Right atrium auricular region (tissue), 2 donors: ENCODE data around the gene UQCRH. TPM values are rescaled to one million over a fixed set of nuclear protein-coding genes. Genes with fewer than 3 reads are reported as not detected.

ENCODE experiments used
- DNase-seq: peaks from one replicate; pipeline ENCODE4 v3.0.0-alpha.2; 2019; ENCODE audit warnings: low spot score
- H3K27ac ChIP-seq, 2 donors: fragments of 200-600 bp; sonication (generic); 1 replicate in 1 of 2; 2 replicates in 1 of 2; pipeline ENCODE4 v1.5.1; 2016 to 2019
- H3K27me3 ChIP-seq, 2 donors: fragments of 200-600 bp; sonication (generic); one replicate each; pipeline versions ENCODE4 v1.5.1 to v1.6.0; 2017 to 2019
- H3K36me3 ChIP-seq: fragments of 200-600 bp; sonication (generic); one replicate; pipeline ENCODE4 v1.5.1; 2016
- H3K4me1 ChIP-seq, 2 donors: fragments of 200-600 bp; sonication (generic); one replicate each; pipeline versions ENCODE4 v1.5.1 to v1.6.0; 2017 to 2019
- H3K4me3 ChIP-seq, 2 donors: fragments of 200-600 bp; sonication (generic); 1 replicate in 1 of 2; 2 replicates in 1 of 2; pipeline ENCODE4 v1.5.1; 2017 to 2019; ENCODE audit warnings: mild to moderate bottlenecking in 1 of 2, moderate library complexity in 1 of 2
- H3K9me3 ChIP-seq, 2 donors: fragments of 200-600 bp; sonication (generic); one replicate each; pipeline ENCODE4 v1.5.1; 2019
- total RNA-seq, 2 donors: library from RNA; depleted of rRNA; stranded (reverse); fragments of >200 nt; gene quantifications; one replicate each; pipeline ENCODE4 v1.1.0, GENCODE V29; 2016
- TF ChIP-seq, protein P1 (sequence below), 2 donors: fragments of 200-600 bp; sonication (generic); IDR thresholded peaks; one replicate each; pipeline ENCODE4 v1.5.1; 2019; ENCODE audit warnings: antibody characterized with exemption in 2 of 2

Gene UQCRH
- total RNA-seq, 2 donors from 2014 or later, result 929 to 1,323 TPM

DNA sequence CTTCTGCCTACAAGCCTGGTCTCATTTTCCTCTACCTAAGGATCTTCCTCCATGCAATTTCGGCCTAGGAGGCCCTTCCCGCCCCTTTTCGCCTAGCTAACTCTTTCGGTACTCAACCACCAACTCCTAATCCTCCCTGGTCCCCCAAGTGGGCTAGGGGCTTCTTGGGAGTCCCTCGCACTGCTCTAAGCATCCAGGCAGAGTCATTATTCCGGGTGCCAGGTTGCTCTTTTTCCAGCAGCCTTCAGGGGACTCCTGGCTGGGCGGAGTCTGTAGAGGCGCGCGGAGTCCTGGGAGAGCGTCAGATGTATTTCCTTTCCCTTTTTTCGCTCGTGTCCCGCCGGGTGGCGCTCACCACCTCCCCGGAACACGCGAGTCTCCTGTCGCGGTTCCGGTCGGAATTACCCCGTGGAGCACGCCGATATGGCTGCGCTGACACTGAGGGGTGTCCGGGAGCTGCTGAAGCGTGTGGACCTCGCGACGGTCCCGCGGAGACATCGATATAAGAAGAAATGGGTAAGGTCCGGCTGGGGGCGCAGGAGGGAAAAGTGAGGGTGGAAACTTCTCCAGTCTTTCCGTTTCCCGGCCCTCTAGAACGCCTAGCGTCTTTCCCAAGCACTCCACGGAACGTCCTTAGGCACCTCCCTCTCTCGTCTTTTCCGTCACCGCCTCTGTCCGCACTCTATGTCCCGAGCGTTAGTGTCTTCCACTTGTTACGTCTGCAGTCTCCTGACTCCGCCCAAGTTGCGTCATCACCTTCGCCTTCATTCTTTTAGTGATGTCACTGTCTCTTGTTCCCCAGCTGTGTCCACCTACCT lies 37.1 kb downstream of the UQCRH start, which contains the start of gene NSUN4:
Gene NSUN4, plus strand, starts transcription at position 404 of the 818 bp plus-strand sequence. Its CDS starts 20 bp downstream, at position 424.
- H3K27ac ChIP-seq, result peak within 1 kb of the TSS; percentile 99
- TF ChIP-seq, protein P1, sequence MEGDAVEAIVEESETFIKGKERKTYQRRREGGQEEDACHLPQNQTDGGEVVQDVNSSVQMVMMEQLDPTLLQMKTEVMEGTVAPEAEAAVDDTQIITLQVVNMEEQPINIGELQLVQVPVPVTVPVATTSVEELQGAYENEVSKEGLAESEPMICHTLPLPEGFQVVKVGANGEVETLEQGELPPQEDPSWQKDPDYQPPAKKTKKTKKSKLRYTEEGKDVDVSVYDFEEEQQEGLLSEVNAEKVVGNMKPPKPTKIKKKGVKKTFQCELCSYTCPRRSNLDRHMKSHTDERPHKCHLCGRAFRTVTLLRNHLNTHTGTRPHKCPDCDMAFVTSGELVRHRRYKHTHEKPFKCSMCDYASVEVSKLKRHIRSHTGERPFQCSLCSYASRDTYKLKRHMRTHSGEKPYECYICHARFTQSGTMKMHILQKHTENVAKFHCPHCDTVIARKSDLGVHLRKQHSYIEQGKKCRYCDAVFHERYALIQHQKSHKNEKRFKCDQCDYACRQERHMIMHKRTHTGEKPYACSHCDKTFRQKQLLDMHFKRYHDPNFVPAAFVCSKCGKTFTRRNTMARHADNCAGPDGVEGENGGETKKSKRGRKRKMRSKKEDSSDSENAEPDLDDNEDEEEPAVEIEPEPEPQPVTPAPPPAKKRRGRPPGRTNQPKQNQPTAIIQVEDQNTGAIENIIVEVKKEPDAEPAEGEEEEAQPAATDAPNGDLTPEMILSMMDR (IDR thresholded peaks at IDR 0.05), result peak; percentile 33 to 78
- H3K9me3 ChIP-seq, result no peaks in the 10 kb centered on the region
- H3K27me3 ChIP-seq, result no peaks in the 10 kb centered on the region
- peaks cover 16% of the 10 kb centered on the region for H3K36me3 ChIP-seq
- peaks cover 0 to 24% of the 10 kb centered on the region in 2 donors for H3K4me1 ChIP-seq
- peak within 1 kb of the TSS; percentile 62 to 74 for H3K4me3 ChIP-seq
- DNase-seq, result peak; percentile 98

DNA sequence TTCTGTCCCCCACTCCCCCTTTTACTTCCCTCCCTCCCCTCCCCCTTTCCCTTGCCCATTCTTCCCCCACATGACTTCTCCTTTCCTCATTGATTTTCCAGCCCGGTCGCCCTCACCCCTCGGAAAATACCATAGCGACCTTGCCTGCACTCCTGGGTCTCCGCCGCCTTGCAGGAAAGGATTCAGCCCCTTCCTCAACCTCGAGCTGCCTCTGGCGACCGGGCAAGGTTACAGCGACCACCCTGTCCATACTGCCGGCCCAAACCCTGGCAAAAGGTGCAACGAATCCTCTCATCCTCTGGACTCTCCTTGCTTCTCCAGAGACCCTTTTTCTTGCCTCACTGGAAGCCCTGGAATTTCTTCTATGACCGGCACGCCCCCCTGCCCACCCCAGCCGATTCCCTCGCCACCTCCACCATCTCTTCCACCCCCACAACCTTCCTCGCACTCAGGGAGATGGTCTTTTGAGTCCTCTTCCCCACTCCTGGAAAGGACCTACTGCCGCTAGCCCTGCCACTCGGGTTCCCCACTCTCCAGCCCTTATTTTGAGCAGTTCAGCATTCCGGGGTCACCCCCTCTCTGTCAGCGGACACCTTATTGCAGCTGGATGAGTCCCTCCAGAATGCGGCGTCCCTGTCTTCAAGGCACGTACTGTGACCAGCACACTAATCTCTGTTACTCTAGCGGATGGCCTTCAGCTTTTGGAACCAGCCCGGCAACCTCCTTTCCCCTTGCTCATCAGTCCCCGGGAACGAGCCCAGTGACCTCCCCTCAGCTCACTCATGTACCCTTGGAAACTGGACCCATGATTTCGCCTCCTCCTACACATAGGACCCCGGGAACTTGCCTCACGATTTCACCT lies 38.0 kb downstream of the UQCRH start:
- Histone ChIP-seq H3K9me3 (no peaks in the 10 kb centered on the region), H3K27me3 (no peaks in the 10 kb centered on the region), H3K4me3 (peak overlapping the region; percentile 62 to 74), H3K4me1 (peaks cover 0 to 24% of the 10 kb centered on the region in 2 donors), H3K27ac (peak overlapping the region; percentile 99), H3K36me3 (peaks cover 21% of the 10 kb centered on the region)
- TF ChIP-seq, protein P1 (IDR thresholded peaks at IDR 0.05), result no peak
- no peak for DNase-seq

DNA sequence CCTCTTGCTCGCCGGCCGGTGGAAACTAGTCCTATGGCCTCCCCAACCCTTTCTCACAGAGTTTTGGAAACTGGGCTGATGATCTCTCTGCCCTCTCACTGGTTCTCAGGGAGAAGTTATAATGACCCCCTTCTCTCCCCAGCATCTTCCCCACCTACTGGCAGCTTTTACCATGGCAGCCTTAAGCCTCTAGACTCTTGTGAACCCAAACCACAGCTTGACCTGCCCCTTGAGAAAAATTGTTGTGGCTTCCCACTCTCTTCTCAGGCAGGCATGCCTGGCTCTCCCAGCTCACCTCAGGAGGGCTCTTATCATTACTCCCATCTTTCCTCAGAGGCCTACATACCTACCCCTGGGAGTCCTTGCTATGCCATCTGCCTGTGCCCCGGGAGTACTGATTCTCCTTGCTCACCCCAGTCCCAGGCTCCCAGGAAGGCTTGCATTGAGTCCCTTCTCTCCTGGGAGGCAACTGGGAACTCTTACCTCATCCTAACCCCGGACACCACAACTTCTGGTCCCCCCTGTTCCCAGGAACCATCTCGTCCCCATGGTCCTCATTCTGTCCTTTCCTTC lies 38.7 kb downstream of the UQCRH start:
- Histone ChIP-seq H3K27me3 (no peaks in the 10 kb centered on the region), H3K27ac (peak overlapping the region; percentile 99), H3K36me3 (peaks cover 26% of the 10 kb centered on the region), H3K4me3 (no peak overlapping the region), H3K9me3 (no peaks in the 10 kb centered on the region), H3K4me1 (peaks cover 0 to 24% of the 10 kb centered on the region in 2 donors)
- DNase-seq, result no peak
- TF ChIP-seq, protein P1 (IDR thresholded peaks at IDR 0.05), result peak in 1 of 2 donors; percentile 22

DNA sequence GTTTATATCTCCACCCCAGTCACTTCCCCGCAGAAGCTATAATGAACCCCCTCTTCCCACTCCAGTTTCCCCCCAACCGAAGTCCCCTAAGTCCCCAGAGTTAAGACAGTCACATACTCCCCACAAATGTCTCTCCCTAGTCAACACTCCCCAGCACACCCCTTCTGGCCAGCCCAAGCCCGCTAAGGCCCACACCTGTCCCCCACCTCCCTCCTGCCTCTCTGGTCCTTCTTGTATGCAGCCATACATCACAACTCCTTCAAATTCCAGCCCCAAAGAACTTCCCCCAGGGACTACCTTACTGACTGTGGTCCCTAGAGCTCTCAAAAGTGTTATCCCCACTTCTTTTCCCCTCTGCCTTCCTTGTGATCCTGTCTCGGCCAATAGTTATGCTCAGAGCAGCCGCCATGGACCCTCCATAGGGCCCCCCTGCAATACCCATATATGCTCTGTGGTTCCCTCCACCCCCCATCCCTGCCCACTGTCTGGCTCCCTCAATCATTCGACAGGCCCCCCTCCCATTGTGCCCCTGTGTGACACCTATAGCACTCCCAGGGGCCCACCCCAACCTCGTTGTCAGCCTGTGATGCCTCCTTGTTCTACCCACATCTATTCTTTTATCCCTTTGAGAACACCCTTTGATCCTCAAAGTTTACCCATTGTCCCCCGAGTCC lies 39.3 kb downstream of the UQCRH start:
- no peak for DNase-seq
- Histone ChIP-seq H3K36me3 (peaks cover 33% of the 10 kb centered on the region), H3K27ac (peak overlapping the region in 1 of 2 donors; percentile 99), H3K27me3 (no peaks in the 10 kb centered on the region), H3K4me3 (no peak overlapping the region), H3K9me3 (no peaks in the 10 kb centered on the region), H3K4me1 (peaks cover 0 to 24% of the 10 kb centered on the region in 2 donors)
- TF ChIP-seq, protein P1 (IDR thresholded peaks at IDR 0.05), result no peak

DNA sequence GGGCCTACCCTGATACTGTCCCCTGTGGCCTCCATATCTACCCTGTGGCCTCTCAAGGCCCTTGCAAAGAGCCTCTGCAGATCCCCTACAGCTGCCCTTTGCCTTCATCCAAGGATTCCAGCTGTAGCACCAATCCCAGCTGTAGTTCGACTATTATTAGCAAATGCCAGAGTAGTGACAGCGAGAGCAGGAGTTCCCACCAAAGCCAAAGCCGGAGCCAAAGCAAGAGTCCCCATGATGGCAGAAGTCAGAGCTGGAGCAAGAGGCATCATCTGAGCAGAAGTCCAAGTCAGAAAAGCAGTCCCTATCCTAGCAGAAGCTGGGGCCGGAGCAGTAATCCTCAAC lies 39.8 kb downstream of the UQCRH start:
- H3K36me3 ChIP-seq, result peaks cover 38% of the 10 kb centered on the region
- H3K27me3 ChIP-seq, result no peaks in the 10 kb centered on the region
- no peak overlapping the region for H3K4me3 ChIP-seq
- TF ChIP-seq, protein P1 (IDR thresholded peaks at IDR 0.05), result no peak
- H3K9me3 ChIP-seq, result no peaks in the 10 kb centered on the region
- H3K27ac ChIP-seq, result peak overlapping the region in 1 of 2 donors; percentile 99
- no peak for DNase-seq
- H3K4me1 ChIP-seq, result peaks cover 0 to 24% of the 10 kb centered on the region in 2 donors
